H9 (cell line): Measurements from ENCODE around the gene DTWD1. TPM values are rescaled to one million over a fixed set of nuclear protein-coding genes. Genes with fewer than 3 reads are reported as not detected.
"Not testable (repeated sequence)": the region's sequence is repeated elsewhere in the genome, so short reads cannot be mapped to it uniquely, and the experiment has no call there.

Source experiments
- DNase-seq: peaks from one replicate; pipeline ENCODE4 v3.0.0-alpha.2; 2017
- H2AFZ ChIP-seq: one replicate; pipeline ENCODE4 v1.6.1; 2013; ENCODE audit warnings: mild to moderate bottlenecking, low read length, control low read depth, moderate library complexity
- H2AK5ac ChIP-seq: 2 replicates; pipeline ENCODE4 v1.6.1; 2013; ENCODE audit warnings: low read length, control low read depth, mixed read lengths; ENCODE audit not compliant: insufficient read length
- H2BK120ac ChIP-seq: one replicate; pipeline ENCODE4 v1.6.1; 2013; ENCODE audit warnings: low read depth, mild to moderate bottlenecking, low read length, control low read depth, inconsistent platforms; ENCODE audit not compliant: poor library complexity, severe bottlenecking
- H2BK12ac ChIP-seq: 2 replicates; pipeline ENCODE4 v1.6.1; 2013; ENCODE audit warnings: low read length, control low read depth, mixed read lengths, low read depth; ENCODE audit not compliant: insufficient read length
- H2BK15ac ChIP-seq: 2 replicates; pipeline ENCODE4 v1.6.1; 2013; ENCODE audit warnings: low read depth, low read length, control low read depth
- H2BK20ac ChIP-seq: one replicate; pipeline ENCODE4 v1.6.1; 2013; ENCODE audit warnings: low read depth, mild to moderate bottlenecking, low read length, control low read depth, inconsistent platforms; ENCODE audit not compliant: poor library complexity, severe bottlenecking
- H2BK5ac ChIP-seq: 2 replicates; pipeline ENCODE4 v1.6.1; 2013; ENCODE audit warnings: low read length, control low read depth, mixed read lengths; ENCODE audit not compliant: insufficient read length
- H3K14ac ChIP-seq: 2 replicates; pipeline ENCODE4 v1.6.1; 2013; ENCODE audit warnings: low read length, control low read depth; ENCODE audit not compliant: insufficient read depth
- H3K18ac ChIP-seq: 2 replicates; pipeline ENCODE4 v1.6.1; 2013; ENCODE audit warnings: low read depth, mild to moderate bottlenecking, mixed read lengths, low read length, control low read depth; ENCODE audit not compliant: insufficient read length
- H3K23ac ChIP-seq: 2 replicates; pipeline ENCODE4 v1.6.1; 2013; ENCODE audit warnings: low read length, control low read depth, mixed read lengths, low read depth; ENCODE audit not compliant: insufficient read length
- H3K23me2 ChIP-seq: 2 replicates; pipeline ENCODE4 v1.6.1; 2013; ENCODE audit warnings: low read depth, mild to moderate bottlenecking, mixed read lengths, low read length, control low read depth; ENCODE audit not compliant: insufficient read length, poor library complexity, severe bottlenecking
- H3K27ac ChIP-seq: 2 replicates; pipeline ENCODE4 v1.5.1; 2013; ENCODE audit warnings: low read length, control low read depth, mixed read lengths, low read depth; ENCODE audit not compliant: insufficient read length
- H3K27me3 ChIP-seq: 2 replicates; pipeline ENCODE4 v1.6.1; 2013; ENCODE audit warnings: low read length, control low read depth, inconsistent platforms; ENCODE audit not compliant: insufficient read depth
- H3K4ac ChIP-seq: 2 replicates; pipeline ENCODE4 v1.6.1; 2013; ENCODE audit warnings: low read depth, mild to moderate bottlenecking, control low read depth, inconsistent platforms, low read length, moderate library complexity
- H3K4me1 ChIP-seq: 2 replicates; pipeline ENCODE4 v1.6.1; 2013; ENCODE audit warnings: low read length, control low read depth, inconsistent platforms; ENCODE audit not compliant: insufficient read depth
- H3K4me2 ChIP-seq: 2 replicates; pipeline ENCODE4 v1.6.1; 2013; ENCODE audit warnings: low read length, control low read depth, mixed read lengths; ENCODE audit not compliant: insufficient read length, insufficient read depth
- H3K56ac ChIP-seq: 2 replicates; pipeline ENCODE4 v1.6.1; 2013; ENCODE audit warnings: low read depth, mild to moderate bottlenecking, mixed read lengths, low read length, control low read depth; ENCODE audit not compliant: insufficient read length
- H3K79me1 ChIP-seq: 2 replicates; pipeline ENCODE4 v1.6.1; 2013; ENCODE audit warnings: low read depth, mild to moderate bottlenecking, moderate library complexity, low read length, control low read depth, inconsistent platforms; ENCODE audit not compliant: insufficient read depth, poor library complexity, severe bottlenecking
- H3K79me2 ChIP-seq: 2 replicates; pipeline ENCODE4 v1.6.1; 2013; ENCODE audit warnings: low read length, control low read depth, inconsistent platforms; ENCODE audit not compliant: insufficient read depth
- H3K9ac ChIP-seq: 2 replicates; pipeline ENCODE4 v1.6.1; 2013; ENCODE audit warnings: low read length, control low read depth, mixed read lengths; ENCODE audit not compliant: insufficient read length; ENCODE audit errors: extremely low read depth
- H3K9me3 ChIP-seq: one replicate; pipeline ENCODE4 v1.6.1; 2013; ENCODE audit warnings: low read depth, low read length, inconsistent platforms; ENCODE audit not compliant: control insufficient read depth
- H3T11ph ChIP-seq: one replicate; pipeline ENCODE4 v1.6.1; 2013; ENCODE audit warnings: mild to moderate bottlenecking, low read length, control low read depth, inconsistent platforms
- H4K20me1 ChIP-seq: one replicate; pipeline ENCODE4 v1.6.1; 2013; ENCODE audit not compliant: control insufficient read depth, insufficient read length, insufficient read depth
- H4K5ac ChIP-seq: 2 replicates; pipeline ENCODE4 v1.6.1; 2013; ENCODE audit warnings: low read depth, mild to moderate bottlenecking, mixed read lengths, low read length, control low read depth; ENCODE audit not compliant: insufficient read length
- H4K8ac ChIP-seq: replicated peaks from 2 replicates; pipeline ENCODE4 v1.6.1; 2013; ENCODE audit warnings: low read length, control low read depth, mixed read lengths, low read depth; ENCODE audit not compliant: insufficient read length
- H4K91ac ChIP-seq: 2 replicates; pipeline ENCODE4 v1.6.1; 2013; ENCODE audit warnings: low read depth, mild to moderate bottlenecking, moderate library complexity, mixed read lengths, low read length, control low read depth; ENCODE audit not compliant: insufficient read length
- H3K27ac Mint-ChIP-seq, 3 experiments: 2 replicates in 2 of 3; 3 replicates in 1 of 3; pipeline ENCODE4 v1.8.0; 2020 to 2021; ENCODE audit warnings: mixed read lengths in 3 of 3, mild to moderate bottlenecking in 1 of 3, moderate library complexity in 1 of 3
- H3K27me3 Mint-ChIP-seq: 2 replicates; pipeline ENCODE4 v1.8.0; 2021; ENCODE audit warnings: low read depth, mild to moderate bottlenecking, moderate library complexity, mixed read lengths
- H3K36me3 Mint-ChIP-seq, 3 experiments: 2 replicates in 2 of 3; 3 replicates in 1 of 3; pipeline ENCODE4 v1.8.0; 2020 to 2021; ENCODE audit warnings: low read depth in 3 of 3, mixed read lengths in 3 of 3; ENCODE audit not compliant: insufficient read depth in 1 of 3
- H3K4me1 Mint-ChIP-seq, 2 experiments: 2 replicates each; pipeline ENCODE4 v1.8.0; 2020; ENCODE audit warnings: mixed read lengths in 2 of 2
- H3K4me3 Mint-ChIP-seq, 2 experiments: 2 replicates in 1 of 2; 3 replicates in 1 of 2; pipeline ENCODE4 v1.8.0; 2020 to 2021; ENCODE audit warnings: mild to moderate bottlenecking in 2 of 2, mixed read lengths in 2 of 2, moderate library complexity in 1 of 2
- H3K9me3 Mint-ChIP-seq, 2 experiments: 2 replicates in 1 of 2; 3 replicates in 1 of 2; pipeline ENCODE4 v1.8.0; 2020; ENCODE audit warnings: mild to moderate bottlenecking in 2 of 2, mixed read lengths in 2 of 2, moderate library complexity in 1 of 2
- WGBS: extraction: QIAGEN DNeasy Blood & Tissue Kit; methylation state at CpG from one replicate; pipeline ENCODE4 v1.1.7; 2013; ENCODE audit warnings: missing lambda C conversion rate, low lambda C conversion rate, mixed read lengths; ENCODE audit not compliant: insufficient read length; ENCODE audit errors: extremely low coverage; 5-methylcytosine and 5-hydroxymethylcytosine counted together
- total RNA-seq: library from RNA; stranded (reverse); gene quantifications from 2 replicates; pipeline ENCODE4 v1.2.1, GENCODE V29; 2021
- TF ChIP-seq, protein P1 (sequence below): fragments of 200-600 bp; sonication (generic); conservative IDR thresholded peaks from 3 replicates; pipeline ENCODE4 v1.8.0; 2021; ENCODE audit warnings: antibody characterized with exemption, mild to moderate bottlenecking

Gene DTWD1
- total RNA-seq, 1 experiment from 2014 or later = 26.7 TPM

DNA sequence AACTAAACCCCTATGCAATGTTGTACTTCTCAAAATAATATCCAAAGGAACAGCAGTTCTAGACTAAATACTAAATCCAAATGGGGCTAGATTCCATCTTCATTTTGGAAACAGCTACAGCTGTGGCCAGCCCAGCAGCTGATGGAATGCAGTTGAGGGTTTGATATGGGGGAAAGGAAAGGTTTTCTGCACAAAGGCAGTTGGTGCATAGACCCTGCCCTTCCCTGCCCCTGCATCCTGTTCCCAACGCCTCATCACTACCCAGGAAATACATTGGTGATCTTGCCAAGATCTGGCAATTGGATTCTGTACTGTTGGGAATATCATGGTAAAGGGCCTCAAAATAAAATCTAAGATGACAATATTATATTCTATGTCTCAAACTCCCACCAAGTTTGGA, 43.9 kb downstream of the DTWD1 start:
- H3K79me1 ChIP-seq = no peaks in the 10 kb centered on the region
- no peaks in the 10 kb centered on the region for H3K23me2 ChIP-seq
- no peak overlapping the region for H3K14ac ChIP-seq
- no peak overlapping the region for H4K5ac ChIP-seq
- no peak overlapping the region for H3K27ac ChIP-seq
- no peak overlapping the region for H2BK12ac ChIP-seq
- H3K4ac ChIP-seq = no peak overlapping the region
- no peak for DNase-seq
- H3K18ac ChIP-seq = no peak overlapping the region
- no peak overlapping the region for H3K9ac ChIP-seq
- Mint-ChIP-seq H3K9me3 (no peaks in the 10 kb centered on the region), H3K4me3 (no peak overlapping the region), H3K27ac (no peak overlapping the region), H3K36me3 (no peaks in the 10 kb centered on the region), H3K27me3 (peaks cover 5% of the 10 kb centered on the region), H3K4me1 (peaks cover 4 to 7% of the 10 kb centered on the region in 2 experiments)
- H2BK5ac ChIP-seq = no peak overlapping the region
- no peak overlapping the region for H3K4me2 ChIP-seq
- H4K8ac ChIP-seq = no peak overlapping the region
- H3K9me3 ChIP-seq = no peaks in the 10 kb centered on the region
- H3K27me3 ChIP-seq = no peaks in the 10 kb centered on the region
- H3K23ac ChIP-seq = no peak overlapping the region
- no peak overlapping the region for H3T11ph ChIP-seq
- whole genome bisulfite sequencing = no CpG with 5 or more reads among the region's 1 CpG
- H4K91ac ChIP-seq = no peak overlapping the region
- no peak overlapping the region for H2BK20ac ChIP-seq
- no peak overlapping the region for H2BK15ac ChIP-seq
- no peak overlapping the region for H2BK120ac ChIP-seq
- H4K20me1 ChIP-seq = no peaks in the 10 kb centered on the region
- TF ChIP-seq, protein P1, sequence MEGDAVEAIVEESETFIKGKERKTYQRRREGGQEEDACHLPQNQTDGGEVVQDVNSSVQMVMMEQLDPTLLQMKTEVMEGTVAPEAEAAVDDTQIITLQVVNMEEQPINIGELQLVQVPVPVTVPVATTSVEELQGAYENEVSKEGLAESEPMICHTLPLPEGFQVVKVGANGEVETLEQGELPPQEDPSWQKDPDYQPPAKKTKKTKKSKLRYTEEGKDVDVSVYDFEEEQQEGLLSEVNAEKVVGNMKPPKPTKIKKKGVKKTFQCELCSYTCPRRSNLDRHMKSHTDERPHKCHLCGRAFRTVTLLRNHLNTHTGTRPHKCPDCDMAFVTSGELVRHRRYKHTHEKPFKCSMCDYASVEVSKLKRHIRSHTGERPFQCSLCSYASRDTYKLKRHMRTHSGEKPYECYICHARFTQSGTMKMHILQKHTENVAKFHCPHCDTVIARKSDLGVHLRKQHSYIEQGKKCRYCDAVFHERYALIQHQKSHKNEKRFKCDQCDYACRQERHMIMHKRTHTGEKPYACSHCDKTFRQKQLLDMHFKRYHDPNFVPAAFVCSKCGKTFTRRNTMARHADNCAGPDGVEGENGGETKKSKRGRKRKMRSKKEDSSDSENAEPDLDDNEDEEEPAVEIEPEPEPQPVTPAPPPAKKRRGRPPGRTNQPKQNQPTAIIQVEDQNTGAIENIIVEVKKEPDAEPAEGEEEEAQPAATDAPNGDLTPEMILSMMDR = no peak
- H2AK5ac ChIP-seq = no peak overlapping the region
- H2AFZ ChIP-seq = no peak overlapping the region
- H3K4me1 ChIP-seq = no peaks in the 10 kb centered on the region
- H3K79me2 ChIP-seq = no peaks in the 10 kb centered on the region
- no peak overlapping the region for H3K56ac ChIP-seq

DNA sequence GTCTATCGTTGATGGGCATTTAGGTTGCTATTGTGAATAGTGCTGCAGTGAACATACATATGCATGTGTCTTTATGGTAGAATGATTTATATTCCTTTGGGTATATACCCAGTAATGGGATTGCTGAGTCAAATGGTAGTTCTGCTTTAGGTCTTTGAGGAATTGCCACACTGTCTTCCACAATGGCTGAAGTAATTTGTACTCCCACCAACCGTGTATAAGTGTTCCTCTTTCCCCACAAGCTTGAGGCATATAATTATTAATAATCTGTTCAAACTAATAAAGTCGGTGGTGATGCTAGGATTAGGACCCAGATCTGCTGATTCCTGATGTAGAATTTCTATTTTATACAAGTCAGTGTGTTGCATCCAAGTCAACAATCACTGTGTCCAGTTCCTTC, 45.6 kb downstream of the DTWD1 start:
- H3K56ac ChIP-seq, H3K36me3 Mint-ChIP-seq, H2BK15ac ChIP-seq, H3K27ac ChIP-seq, H2BK120ac ChIP-seq, H3K4ac ChIP-seq, H3K14ac ChIP-seq, H2BK12ac ChIP-seq, H3K79me2 ChIP-seq, H2BK20ac ChIP-seq, H3K4me3 Mint-ChIP-seq, H3K9ac ChIP-seq, H3K27me3 ChIP-seq, H3K27ac Mint-ChIP-seq, H4K20me1 ChIP-seq, H4K91ac ChIP-seq, H3K23ac ChIP-seq, H3K79me1 ChIP-seq, H4K8ac ChIP-seq, H3K27me3 Mint-ChIP-seq, H3K23me2 ChIP-seq, DNase-seq, H3K9me3 Mint-ChIP-seq, H3K18ac ChIP-seq, H4K5ac ChIP-seq, H3K4me1 ChIP-seq, H3K4me2 ChIP-seq, H2AFZ ChIP-seq, H3T11ph ChIP-seq, H2BK5ac ChIP-seq, H2AK5ac ChIP-seq, H3K9me3 ChIP-seq: not testable (repeated sequence)
- peaks cover 4 to 10% of the 10 kb centered on the region in 2 experiments for H3K4me1 Mint-ChIP-seq
- no CpG with 5 or more reads among the region's 3 CpGs for WGBS
